Measurements from ENCODE around the gene PHACTR3. TPM values are rescaled to one million over a fixed set of nuclear protein-coding genes. Genes with fewer than 3 reads are reported as not detected.

Gene PHACTR3
- total and polyA plus RNA-seq, 7 experiments from 2014 or later: 0.49 TPM; not detected in 6

DNA sequence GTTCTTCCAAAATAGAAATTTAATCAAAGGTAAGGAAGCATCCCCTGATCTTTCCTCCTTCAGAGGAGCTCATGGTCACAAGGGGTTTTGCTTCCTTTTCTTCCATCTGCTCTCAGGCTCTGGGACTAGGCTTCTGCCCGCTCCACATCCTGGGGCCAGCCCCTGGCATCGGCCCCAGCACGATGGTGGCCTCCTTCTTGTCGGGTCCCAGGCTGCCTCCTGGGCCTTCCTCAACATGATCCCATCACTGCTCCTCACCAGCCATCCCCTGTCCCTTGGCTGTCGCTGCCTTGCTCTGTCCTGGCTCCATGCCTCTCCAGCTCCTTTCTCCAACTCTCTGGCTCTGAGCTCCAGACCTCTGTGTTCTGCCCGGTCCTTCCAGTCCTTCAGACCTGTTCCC is 4.1 kb downstream of the PHACTR3 start:
- no peak overlapping the region for H3K4me3 ChIP-seq (ENCODE audit: low read length)
- H3K27ac Mint-ChIP-seq: no peak overlapping the region
- peaks cover 35 to 58% (median 55%) of the 10 kb centered on the region in 5 donors for H3K27me3 Mint-ChIP-seq
- no peaks in the 10 kb centered on the region for H3K36me3 ChIP-seq (ENCODE audit: control insufficient read depth in 2 of 3, insufficient read depth in 3 of 3, low read length in 3 of 3)
- no peaks in the 10 kb centered on the region for H3K27me3 ChIP-seq (ENCODE audit: control insufficient read depth in 2 of 2, insufficient read depth in 2 of 2, low read length in 2 of 2)
- H3K9me3 ChIP-seq (ENCODE audit: control insufficient read depth in 2 of 3, low read length in 3 of 3): no peaks in the 10 kb centered on the region
- no peak overlapping the region for H3K27ac ChIP-seq (ENCODE audit: low read depth, low read length)
- CTCF ChIA-PET: no interaction called here
- H3K9me3 Mint-ChIP-seq: peaks cover 0 to 1% (median 0%) of the 10 kb centered on the region in 11 donors
- DNase-seq: no peak
- ATAC-seq: no peak
- POLR2A ChIA-PET: no interaction called here
- H3K4me3 Mint-ChIP-seq: no peak overlapping the region
- no peaks in the 10 kb centered on the region for H3K36me3 Mint-ChIP-seq
- peaks cover 0 to 4% (median 0%) of the 10 kb centered on the region in 7 donors for H3K4me1 Mint-ChIP-seq
- no peaks in the 10 kb centered on the region for H3K4me1 ChIP-seq (ENCODE audit: control insufficient read depth in 2 of 2, insufficient read depth in 2 of 2, low read length in 2 of 2)
- intact Hi-C loops (cut with micrococcal nuclease): no loop called here

DNA sequence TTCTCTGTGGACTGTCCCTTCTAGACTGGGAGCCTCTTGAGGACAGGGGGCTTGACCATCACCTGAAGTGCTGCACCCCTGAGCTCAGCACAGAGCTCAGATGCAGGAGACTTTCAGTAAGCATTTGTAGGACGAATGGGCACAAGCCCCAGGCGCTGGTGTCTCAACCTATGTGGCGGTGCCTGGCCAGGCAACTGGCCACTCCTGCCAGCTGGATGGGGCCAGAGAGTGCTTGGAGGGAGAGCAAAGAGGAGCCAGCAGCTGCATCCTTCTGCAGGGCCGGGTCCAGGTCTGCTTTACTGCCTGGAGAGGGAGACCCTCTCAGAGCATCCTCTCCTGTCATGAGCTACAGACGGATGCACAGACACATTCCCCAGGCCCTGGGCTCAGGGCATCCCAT is 4.5 kb downstream of the PHACTR3 start:
- Histone ChIP-seq H3K4me1 (ENCODE audit: control insufficient read depth in 2 of 2, insufficient read depth in 2 of 2, low read length in 2 of 2) (no peaks in the 10 kb centered on the region), H3K4me3 (ENCODE audit: low read length) (no peak overlapping the region), H3K27ac (ENCODE audit: low read depth, low read length) (no peak overlapping the region), H3K9me3 (ENCODE audit: control insufficient read depth in 2 of 3, low read length in 3 of 3) (no peaks in the 10 kb centered on the region), H3K36me3 (ENCODE audit: control insufficient read depth in 2 of 3, insufficient read depth in 3 of 3, low read length in 3 of 3) (no peaks in the 10 kb centered on the region), H3K27me3 (ENCODE audit: control insufficient read depth in 2 of 2, insufficient read depth in 2 of 2, low read length in 2 of 2) (no peaks in the 10 kb centered on the region)
- Mint-ChIP-seq H3K36me3 (no peaks in the 10 kb centered on the region), H3K4me1 (peaks cover 0 to 4% (median 0%) of the 10 kb centered on the region in 7 donors), H3K4me3 (no peak overlapping the region), H3K27ac (no peak overlapping the region), H3K27me3 (peaks cover 31 to 58% (median 54%) of the 10 kb centered on the region in 5 donors), H3K9me3 (peaks cover 0 to 1% (median 0%) of the 10 kb centered on the region in 11 donors)
- ATAC-seq: no peak
- DNase-seq: no peak
- POLR2A ChIA-PET: no interaction called here
- intact Hi-C loops (cut with micrococcal nuclease): no loop called here
- CTCF ChIA-PET: no interaction called here

- ChIA-PET POLR2A (no interaction called here), CTCF (no interaction called here)
- Mint-ChIP-seq H3K4me3 (no peak overlapping the region), H3K4me1 (peaks cover 0 to 4% (median 0%) of the 10 kb centered on the region in 7 donors), H3K36me3 (no peaks in the 10 kb centered on the region), H3K9me3 (peaks cover 0 to 1% (median 0%) of the 10 kb centered on the region in 11 donors), H3K27me3 (peaks cover 18 to 54% (median 40%) of the 10 kb centered on the region in 5 donors), H3K27ac (no peak overlapping the region)
- Histone ChIP-seq H3K36me3 (ENCODE audit: control insufficient read depth in 2 of 3, insufficient read depth in 3 of 3, low read length in 3 of 3) (no peaks in the 10 kb centered on the region), H3K9me3 (ENCODE audit: control insufficient read depth in 2 of 3, low read length in 3 of 3) (no peaks in the 10 kb centered on the region), H3K4me3 (ENCODE audit: low read length) (no peak overlapping the region), H3K4me1 (ENCODE audit: control insufficient read depth in 2 of 2, insufficient read depth in 2 of 2, low read length in 2 of 2) (no peaks in the 10 kb centered on the region), H3K27ac (ENCODE audit: low read depth, low read length) (no peak overlapping the region), H3K27me3 (ENCODE audit: control insufficient read depth in 2 of 2, insufficient read depth in 2 of 2, low read length in 2 of 2) (no peaks in the 10 kb centered on the region)
- intact Hi-C loops (cut with micrococcal nuclease): no loop called here
- DNase-seq: no peak
- ATAC-seq: no peak
These were observed 6.9 kb downstream of the PHACTR3 start for GRCh38 chr20:59611286-59611685.

GRCh38 chr20:59613861-59614260 is 9.5 kb downstream of the PHACTR3 start:
- Histone ChIP-seq H3K9me3 (ENCODE audit: control insufficient read depth in 2 of 3, low read length in 3 of 3) (no peaks in the 10 kb centered on the region), H3K27ac (ENCODE audit: low read depth, low read length) (no peak overlapping the region), H3K4me3 (ENCODE audit: low read length) (no peak overlapping the region), H3K4me1 (ENCODE audit: control insufficient read depth in 2 of 2, insufficient read depth in 2 of 2, low read length in 2 of 2) (no peaks in the 10 kb centered on the region), H3K36me3 (ENCODE audit: control insufficient read depth in 2 of 3, insufficient read depth in 3 of 3, low read length in 3 of 3) (no peaks in the 10 kb centered on the region), H3K27me3 (ENCODE audit: control insufficient read depth in 2 of 2, insufficient read depth in 2 of 2, low read length in 2 of 2) (no peaks in the 10 kb centered on the region)
- intact Hi-C loops (cut with micrococcal nuclease): no loop called here
- Mint-ChIP-seq H3K4me1 (peaks cover 0 to 4% (median 0%) of the 10 kb centered on the region in 7 donors), H3K27me3 (peaks cover 5 to 47% (median 35%) of the 10 kb centered on the region in 5 donors), H3K9me3 (peaks cover 0 to 1% (median 0%) of the 10 kb centered on the region in 11 donors), H3K36me3 (no peaks in the 10 kb centered on the region), H3K4me3 (no peak overlapping the region), H3K27ac (no peak overlapping the region)
- ATAC-seq (no peak), DNase-seq (no peak)
- ChIA-PET POLR2A (no interaction called here), CTCF (no interaction called here)

DNA sequence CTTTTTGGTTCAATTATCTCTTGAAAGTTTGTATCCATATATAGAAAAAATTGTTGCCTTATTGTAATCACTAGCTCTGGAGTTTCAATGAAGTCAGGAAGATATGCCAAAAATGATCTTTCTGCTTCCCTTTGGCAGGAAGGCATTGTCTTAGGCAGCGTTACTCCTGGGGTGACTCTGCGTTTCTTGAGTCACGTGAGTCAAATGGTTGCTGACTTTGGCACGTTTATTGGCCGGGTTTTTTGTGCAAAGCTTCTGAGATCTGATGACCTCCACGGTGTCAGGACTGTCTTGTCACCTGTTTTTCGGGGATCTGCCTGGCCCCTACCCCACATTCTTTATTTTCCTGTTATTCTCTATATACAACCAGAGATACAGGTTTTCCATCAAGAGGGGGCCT is 10.4 kb downstream of the PHACTR3 start:
- ATAC-seq: no peak
- Histone ChIP-seq H3K27me3 (ENCODE audit: control insufficient read depth in 2 of 2, insufficient read depth in 2 of 2, low read length in 2 of 2) (no peaks in the 10 kb centered on the region), H3K36me3 (ENCODE audit: control insufficient read depth in 2 of 3, insufficient read depth in 3 of 3, low read length in 3 of 3) (no peaks in the 10 kb centered on the region), H3K4me3 (ENCODE audit: low read length) (no peak overlapping the region), H3K9me3 (ENCODE audit: control insufficient read depth in 2 of 3, low read length in 3 of 3) (no peaks in the 10 kb centered on the region), H3K4me1 (ENCODE audit: control insufficient read depth in 2 of 2, insufficient read depth in 2 of 2, low read length in 2 of 2) (no peaks in the 10 kb centered on the region), H3K27ac (ENCODE audit: low read depth, low read length) (no peak overlapping the region)
- peaks cover 0 to 1% (median 0%) of the 10 kb centered on the region in 11 donors for H3K9me3 Mint-ChIP-seq
- ChIA-PET CTCF (no interaction called here), POLR2A (no interaction called here)
- H3K4me3 Mint-ChIP-seq: no peak overlapping the region
- peaks cover 2 to 45% (median 35%) of the 10 kb centered on the region in 5 donors for H3K27me3 Mint-ChIP-seq
- intact Hi-C loops (cut with micrococcal nuclease): no loop called here
- H3K4me1 Mint-ChIP-seq: no peaks in the 10 kb centered on the region
- DNase-seq: no peak
- no peak overlapping the region for H3K27ac Mint-ChIP-seq
- H3K36me3 Mint-ChIP-seq: no peaks in the 10 kb centered on the region

DNA sequence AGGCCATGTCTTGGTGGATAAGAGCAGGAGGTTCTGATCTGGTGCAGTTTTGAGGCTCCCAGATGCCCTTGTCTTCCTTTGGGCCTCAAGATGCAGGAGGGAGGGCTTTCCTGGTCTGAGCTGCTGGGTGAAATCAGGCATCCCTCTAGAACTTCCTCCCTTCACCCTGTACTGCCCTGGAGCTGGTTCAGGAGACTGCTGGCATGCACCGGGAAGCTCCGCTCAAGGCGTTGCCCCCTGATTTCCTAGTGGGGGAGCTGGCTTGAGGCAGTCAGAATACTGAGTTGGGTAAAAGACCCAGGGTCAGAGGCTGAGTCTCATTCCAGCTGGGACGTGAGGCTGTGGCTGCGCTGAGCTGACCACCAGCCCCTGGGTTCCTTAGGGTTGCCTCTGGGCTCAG is 12.0 kb downstream of the PHACTR3 start:
- Mint-ChIP-seq H3K9me3 (peaks cover 0 to 1% (median 0%) of the 10 kb centered on the region in 11 donors), H3K27ac (peak overlapping the region in 1 of 9 donors; percentile 13), H3K4me3 (no peak overlapping the region), H3K4me1 (no peaks in the 10 kb centered on the region), H3K36me3 (no peaks in the 10 kb centered on the region), H3K27me3 (peaks cover 2 to 39% (median 29%) of the 10 kb centered on the region in 5 donors)
- no peaks in the 10 kb centered on the region for H3K4me1 ChIP-seq (ENCODE audit: control insufficient read depth in 2 of 2, insufficient read depth in 2 of 2, low read length in 2 of 2)
- intact Hi-C loops (cut with micrococcal nuclease): no loop called here
- POLR2A ChIA-PET: no interaction called here
- no peaks in the 10 kb centered on the region for H3K27me3 ChIP-seq (ENCODE audit: control insufficient read depth in 2 of 2, insufficient read depth in 2 of 2, low read length in 2 of 2)
- ATAC-seq (no peak), DNase-seq (no peak)
- H3K9me3 ChIP-seq (ENCODE audit: control insufficient read depth in 2 of 3, low read length in 3 of 3): no peaks in the 10 kb centered on the region
- H3K36me3 ChIP-seq (ENCODE audit: control insufficient read depth in 2 of 3, insufficient read depth in 3 of 3, low read length in 3 of 3): no peaks in the 10 kb centered on the region
- H3K4me3 ChIP-seq (ENCODE audit: low read length): no peak overlapping the region
- CTCF ChIA-PET: no interaction called here
- H3K27ac ChIP-seq (ENCODE audit: low read depth, low read length): no peak overlapping the region

DNA sequence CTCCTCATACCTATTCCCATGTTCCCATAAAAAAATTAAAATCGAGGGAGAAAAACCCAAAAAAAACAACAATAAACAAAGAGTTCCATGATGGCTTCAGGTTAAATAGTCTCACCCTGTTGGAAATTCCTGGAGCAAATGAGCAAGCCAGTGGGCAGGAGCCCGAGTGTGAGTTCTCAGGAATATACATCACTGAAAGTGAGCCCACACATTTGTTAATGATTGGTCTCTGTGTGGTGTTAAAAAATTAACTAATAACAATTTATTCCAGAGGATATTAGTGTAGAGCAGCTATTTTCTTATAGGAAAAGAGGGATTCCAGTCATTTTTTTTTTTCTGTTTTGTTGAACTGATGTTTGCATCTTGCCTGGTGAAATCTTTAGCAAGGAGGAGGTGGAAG is 12.9 kb downstream of the PHACTR3 start:
- H3K27ac Mint-ChIP-seq: no peak overlapping the region
- Histone ChIP-seq H3K9me3 (ENCODE audit: control insufficient read depth in 2 of 3, low read length in 3 of 3) (no peaks in the 10 kb centered on the region), H3K4me1 (ENCODE audit: control insufficient read depth in 2 of 2, insufficient read depth in 2 of 2, low read length in 2 of 2) (no peaks in the 10 kb centered on the region), H3K36me3 (ENCODE audit: control insufficient read depth in 2 of 3, insufficient read depth in 3 of 3, low read length in 3 of 3) (no peaks in the 10 kb centered on the region), H3K4me3 (ENCODE audit: low read length) (no peak overlapping the region), H3K27ac (ENCODE audit: low read depth, low read length) (no peak overlapping the region), H3K27me3 (ENCODE audit: control insufficient read depth in 2 of 2, insufficient read depth in 2 of 2, low read length in 2 of 2) (no peaks in the 10 kb centered on the region)
- H3K27me3 Mint-ChIP-seq: peaks cover 2 to 43% (median 29%) of the 10 kb centered on the region in 5 donors
- CTCF ChIA-PET: no interaction called here
- DNase-seq (no peak), ATAC-seq (no peak)
- POLR2A ChIA-PET: no interaction called here
- no peak overlapping the region for H3K4me3 Mint-ChIP-seq
- intact Hi-C loops (cut with micrococcal nuclease): no loop called here
- H3K4me1 Mint-ChIP-seq: no peaks in the 10 kb centered on the region
- H3K9me3 Mint-ChIP-seq: peaks cover 0 to 1% (median 0%) of the 10 kb centered on the region in 11 donors
- no peaks in the 10 kb centered on the region for H3K36me3 Mint-ChIP-seq

Data from naive thymus-derived CD4-positive, alpha-beta T cell (primary cell).